Heart right ventricle (tissue), 16 donors: ENCODE measurements around the gene NHS. TPM values are rescaled to one million over a fixed set of nuclear protein-coding genes. Genes with fewer than 3 reads are reported as not detected.

Source experiments
- ATAC-seq, 8 donors: fragments of 200-7000 bp; cut with Tn5 transposase; one replicate each; pipeline ENCODE4 v1.9.1; 2020; ENCODE audit warnings: mild to moderate bottlenecking in 8 of 8, moderate library complexity in 8 of 8, moderate number of reproducible peaks in 1 of 8
- DNase-seq, 2 donors: peaks; one replicate each; pipeline ENCODE4 v3.0.0-alpha.2; 2020
- H3K27ac ChIP-seq, 10 donors: fragments of 200-600 bp; sonication (generic) in 2 of 10; one replicate each; pipeline versions ENCODE4 v1.5.0 to v1.8.0; 2020 to 2022; ENCODE audit warnings: mild to moderate bottlenecking in 3 of 10
- H3K27me3 ChIP-seq, 7 donors: fragments of 200-600 bp; one replicate each; pipeline ENCODE4 v1.8.0; 2021 to 2022; ENCODE audit warnings: mild to moderate bottlenecking in 2 of 7
- H3K36me3 ChIP-seq, 9 donors: fragments of 200-600 bp; sonication (generic) in 1 of 9; one replicate each; pipeline versions ENCODE4 v1.5.0 to v1.8.0; 2020 to 2022; ENCODE audit warnings: mild to moderate bottlenecking in 2 of 9
- H3K4me1 ChIP-seq, 9 donors: fragments of 200-600 bp; sonication (generic) in 1 of 9; one replicate each; pipeline versions ENCODE4 v1.5.0 to v1.8.0; 2020 to 2022; ENCODE audit warnings: mild to moderate bottlenecking in 4 of 9
- H3K4me3 ChIP-seq, 10 donors: fragments of 200-600 bp; sonication (generic) in 2 of 10; one replicate each; pipeline versions ENCODE4 v1.5.0 to v1.8.0; 2020 to 2022; ENCODE audit warnings: mild to moderate bottlenecking in 7 of 10, moderate library complexity in 2 of 10
- H3K9me3 ChIP-seq, 11 donors: fragments of 200-600 bp in 10 of 11; sonication (generic) in 2 of 11; one replicate each; pipeline versions ENCODE4 v1.5.0 to v1.8.0; 2013 to 2022; ENCODE audit warnings: mild to moderate bottlenecking in 2 of 11, control low read depth in 1 of 11, moderate library complexity in 1 of 11
- CTCF ChIP-seq, 9 donors: fragments of 200-600 bp; sonication (generic) in 2 of 9; IDR thresholded peaks; one replicate each; pipeline versions ENCODE4 v1.5.0 to v1.8.0; 2021 to 2022; ENCODE audit warnings: antibody characterized with exemption in 9 of 9, mild to moderate bottlenecking in 5 of 9, moderate library complexity in 1 of 9
- WGBS, 2 donors: extraction: QIAGEN DNeasy Blood & Tissue Kit; methylation state at CpG; one replicate each; pipeline ENCODE4 v1.1.7; 2013; ENCODE audit warnings: inconsistent platforms in 1 of 2; 5-methylcytosine and 5-hydroxymethylcytosine counted together
- intact Hi-C, 10 donors: fragments of 100-400 bp; cut with DNase I; formaldehyde crosslinking; loops; one replicate each; pipeline versions ENCODE4 v1.11.1 to v1.14.2; 2022
- polyA plus RNA-seq, 2 donors: library from polyadenylated mRNA; stranded (reverse); fragments of 200-250 nt; gene quantifications; one replicate each; pipeline ENCODE4 v1.2.3, GENCODE V29; 2013
- total RNA-seq, 10 donors: library from RNA; stranded (reverse); fragmentation: NEBNext Ultra II Directional in 3 of 10; extraction: Animal tissue kit (Norgen Biotek cat#: 25700) in 3 of 10; gene quantifications; one replicate each; pipeline versions ENCODE4 v1.2.1 to v1.2.4, GENCODE V29; 2021 to 2023
- donor health status: Arrhythmogenic right ventricular cardiomyopathy.
- donor health status: ischemic (EF 13 %, LVEDD 7.1; RV severe dilation, severe dysfunction).
- donor health status: healthy with polysubstance abuse.
- donor health status: DM: no; HTN: yes; CAD: no.
- donor health status: DM: no; HTN: no; CAD: no.
- donor health status: ischemic (EF 25% LVEDD 6.9; RV normal size, moderate dysfunction).
- donor health status: ischemic (EF 25% LVEDD 5.7; RV mildly dilated, moderate dysfunction).
- donor health status: healthy.
- donor health status: DM: yes; HTN: yes; CAD: no.
- donor health status: Ischemic cardiomyopathy.
- donor health status: ischemic (EF 35%, LVEDD 5.7; RV mildly dilated, moderate dysfunction).
- donor health status: nonischemic (EF 11% LVEDD 7.7; RV severe dilation, severe dysfunction).
- donor health status: DM: yes; HTN: yes; CAD: no.
- donor health status: PGD.
- donor health status: ischemic (EF 29% LVEDD 5.4; RV normal size, mild dysfunction).
- donor health status: nonischemic (EF 23%, LVEDD 6.1; RV moderate dilation, normal function).

The NHS gene
- total and polyA plus RNA-seq, 12 donors, result 0.20 to 2.7 (median 1.2) TPM

- TF ChIP-seq CTCF (IDR thresholded peaks at IDR 0.05), result no peak
- peaks cover 0 to 6% (median 0%) of the 10 kb centered on the region in 9 donors for H3K4me1 ChIP-seq
- H3K4me3 ChIP-seq, result no peak overlapping the region
- no peaks in the 10 kb centered on the region for H3K36me3 ChIP-seq
- peaks cover 0 to 29% (median 0%) of the 10 kb centered on the region in 7 donors for H3K27me3 ChIP-seq
- intact Hi-C loops, result no loop called here
- no peaks in the 10 kb centered on the region for H3K9me3 ChIP-seq
- H3K27ac ChIP-seq, result no peak overlapping the region
- WGBS, 2 donors, result 78 to 83% methylated on average over 3 of the region's 3 CpGs
- no peak for ATAC-seq
- DNase-seq, result no peak
Measured at GRCh38 chrX:17409566-17410290, 34.7 kb downstream of the NHS start.

- ATAC-seq (no peak), DNase-seq (no peak)
- 59 to 67% methylated on average over 2 of the region's 2 CpGs for WGBS, 2 donors
Measured at GRCh38 chrX:17410651-17411050, 35.7 kb downstream of the NHS start.

GRCh38 chrX:17411205-17411604 lies 36.2 kb downstream of the NHS start:
- Histone ChIP-seq H3K9me3 (no peaks in the 10 kb centered on the region), H3K27ac (no peak overlapping the region), H3K4me1 (peaks cover 0 to 9% (median 0%) of the 10 kb centered on the region in 9 donors), H3K36me3 (no peaks in the 10 kb centered on the region), H3K4me3 (no peak overlapping the region), H3K27me3 (peaks cover 0 to 36% (median 0%) of the 10 kb centered on the region in 7 donors)
- 92 to 93% methylated on average over 4 of the region's 4 CpGs for WGBS, 2 donors
- intact Hi-C loops, result no loop called here
- no peak for DNase-seq
- no peak for TF ChIP-seq CTCF (IDR thresholded peaks at IDR 0.05)
- no peak for ATAC-seq

More at GRCh38 chrX:17410651-17411050, 35.7 kb downstream of the NHS start:
- H3K4me3 ChIP-seq, result no peak overlapping the region
- no peaks in the 10 kb centered on the region for H3K9me3 ChIP-seq
- H3K27me3 ChIP-seq, result peaks cover 0 to 34% (median 0%) of the 10 kb centered on the region in 7 donors
- TF ChIP-seq CTCF (IDR thresholded peaks at IDR 0.05), result no peak
- peaks cover 0 to 9% (median 0%) of the 10 kb centered on the region in 9 donors for H3K4me1 ChIP-seq
- no peak overlapping the region for H3K27ac ChIP-seq
- no peaks in the 10 kb centered on the region for H3K36me3 ChIP-seq
- intact Hi-C loops, result no loop called here

GRCh38 chrX:17412692-17413091 lies 37.7 kb downstream of the NHS start:
- no peak overlapping the region for H3K27ac ChIP-seq
- TF ChIP-seq CTCF (IDR thresholded peaks at IDR 0.05), result no peak
- ATAC-seq, result no peak
- H3K36me3 ChIP-seq, result no peaks in the 10 kb centered on the region
- peaks cover 0 to 9% (median 0%) of the 10 kb centered on the region in 9 donors for H3K4me1 ChIP-seq
- no peak for DNase-seq
- intact Hi-C loops, result no loop called here
- H3K4me3 ChIP-seq, result no peak overlapping the region
- H3K27me3 ChIP-seq, result peaks cover 0 to 35% (median 0%) of the 10 kb centered on the region in 7 donors
- H3K9me3 ChIP-seq, result no peaks in the 10 kb centered on the region
- WGBS, 2 donors, result 78 to 91% methylated on average over 4 of the region's 4 CpGs
